ENCODE data around the gene SDR9C7. TPM values are rescaled to one million over a fixed set of nuclear protein-coding genes. Genes with fewer than 3 reads are reported as not detected.

The SDR9C7 gene
- polyA plus RNA-seq, 1 experiment = not detected

DNA sequence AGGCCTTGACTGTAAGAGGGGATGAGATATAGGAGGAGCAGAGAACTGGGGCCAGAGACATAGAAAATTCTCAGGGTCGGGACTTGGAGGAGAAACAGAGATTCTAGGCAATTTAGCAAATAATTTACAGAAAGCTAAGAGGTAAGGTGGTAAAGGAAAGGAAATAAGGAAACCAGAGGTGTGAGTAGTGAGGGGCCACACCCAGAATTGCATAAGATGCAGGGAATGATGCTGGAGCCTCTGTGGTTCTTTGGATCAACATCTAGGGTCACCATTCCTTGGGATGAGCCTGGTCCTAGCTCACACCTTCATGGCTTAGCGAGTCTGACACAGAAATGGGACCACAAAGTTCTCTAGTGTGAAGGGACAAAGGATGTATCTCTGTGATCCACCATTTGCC, 949 bp upstream of the SDR9C7 start:
- POLR2A ChIA-PET = no interaction called here
- no peak overlapping the region for H3K4me3 ChIP-seq (ENCODE audit: low read depth, low read length)
- no peak for DNase-seq (ENCODE audit: low read depth)
- peaks cover 6% of the 10 kb centered on the region for H3K27me3 ChIP-seq (ENCODE audit: control insufficient read depth, insufficient read depth, low read length)
- CTCF ChIA-PET = interaction anchor here (0.9 kb wide), 1 partner anchor 17 kb away, joined by 3 read pairs; no protein-coding TSS in a partner anchor
- H3K36me3 ChIP-seq (ENCODE audit: control insufficient read depth, insufficient read depth, low read length) = no peaks in the 10 kb centered on the region
- no peak for TF ChIP-seq CTCF (IDR thresholded peaks at IDR 0.05; ENCODE audit: insufficient read depth, low read depth, low read length)

GRCh38 chr12:56932867-56933266, 1.3 kb downstream of the SDR9C7 start:
- H3K4me3 ChIP-seq (ENCODE audit: low read depth, low read length) = no peak overlapping the region
- no peak for DNase-seq (ENCODE audit: low read depth)
- CTCF ChIA-PET = no interaction called here
- TF ChIP-seq CTCF (IDR thresholded peaks at IDR 0.05; ENCODE audit: insufficient read depth, low read depth, low read length) = no peak
- peaks cover 10% of the 10 kb centered on the region for H3K27me3 ChIP-seq (ENCODE audit: control insufficient read depth, insufficient read depth, low read length)
- POLR2A ChIA-PET = no interaction called here
- H3K36me3 ChIP-seq (ENCODE audit: control insufficient read depth, insufficient read depth, low read length) = no peaks in the 10 kb centered on the region

GRCh38 chr12:56932146-56932545, 2.1 kb downstream of the SDR9C7 start:
- no peaks in the 10 kb centered on the region for H3K36me3 ChIP-seq (ENCODE audit: control insufficient read depth, insufficient read depth, low read length)
- no peak overlapping the region for H3K4me3 ChIP-seq (ENCODE audit: low read depth, low read length)
- POLR2A ChIA-PET = no interaction called here
- TF ChIP-seq CTCF (IDR thresholded peaks at IDR 0.05; ENCODE audit: insufficient read depth, low read depth, low read length) = no peak
- H3K27me3 ChIP-seq (ENCODE audit: control insufficient read depth, insufficient read depth, low read length) = peaks cover 8% of the 10 kb centered on the region
- DNase-seq (ENCODE audit: low read depth) = no peak
- CTCF ChIA-PET = no interaction called here

GRCh38 chr12:56931474-56931978, 2.7 kb downstream of the SDR9C7 start:
- no peak for DNase-seq (ENCODE audit: low read depth)
- Histone ChIP-seq H3K36me3 (ENCODE audit: control insufficient read depth, insufficient read depth, low read length) (no peaks in the 10 kb centered on the region), H3K27me3 (ENCODE audit: control insufficient read depth, insufficient read depth, low read length) (peaks cover 8% of the 10 kb centered on the region), H3K4me3 (ENCODE audit: low read depth, low read length) (no peak overlapping the region)
- no peak for TF ChIP-seq CTCF (IDR thresholded peaks at IDR 0.05; ENCODE audit: insufficient read depth, low read depth, low read length)
- ChIA-PET POLR2A (no interaction called here), CTCF (no interaction called here)

DNA sequence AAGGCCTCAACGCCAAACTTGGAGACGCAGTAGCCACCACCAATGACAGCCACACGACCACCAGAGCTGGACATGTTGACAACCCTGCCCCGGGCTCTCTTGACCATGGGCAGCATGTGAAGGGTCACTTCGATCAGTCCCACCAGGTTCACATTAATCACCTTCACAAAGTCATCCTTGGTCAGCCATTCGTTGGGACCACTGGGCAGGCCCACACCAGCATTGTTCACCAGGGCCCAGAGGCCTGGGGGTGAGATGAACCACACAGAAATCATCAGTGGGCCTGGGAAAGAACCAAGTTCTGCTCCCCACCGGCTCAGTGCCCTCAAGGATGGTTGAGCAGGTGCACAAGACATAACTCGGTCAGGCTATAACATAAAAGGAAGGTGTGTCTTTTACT, 4.0 kb downstream of the SDR9C7 start:
- H3K27me3 ChIP-seq (ENCODE audit: control insufficient read depth, insufficient read depth, low read length) = peaks cover 9% of the 10 kb centered on the region
- no peaks in the 10 kb centered on the region for H3K36me3 ChIP-seq (ENCODE audit: control insufficient read depth, insufficient read depth, low read length)
- DNase-seq (ENCODE audit: low read depth) = no peak
- ChIA-PET POLR2A (no interaction called here), CTCF (no interaction called here)
- TF ChIP-seq CTCF (IDR thresholded peaks at IDR 0.05; ENCODE audit: insufficient read depth, low read depth, low read length) = no peak
- H3K4me3 ChIP-seq (ENCODE audit: low read depth, low read length) = no peak overlapping the region

Data from BJ (cell line).